NT2/D1 (cell line): ENCODE data around the gene CADPS2.

ENCODE experiments used
- DNase-seq: peaks from one replicate; pipeline ENCODE4 v3.0.0-alpha.2; 2011; ENCODE audit warnings: low read depth, low spot score
- H3K27me3 ChIP-seq: 2 replicates; pipeline ENCODE4 v1.6.0; 2011; ENCODE audit warnings: mild to moderate bottlenecking; ENCODE audit not compliant: insufficient read length, insufficient read depth
- H3K36me3 ChIP-seq: 2 replicates; pipeline ENCODE4 v1.6.1; 2011; ENCODE audit warnings: mild to moderate bottlenecking, low read length, mixed read lengths; ENCODE audit not compliant: insufficient read depth, insufficient read length
- H3K4me1 ChIP-seq: 2 replicates; pipeline ENCODE4 v1.5.1; 2011; ENCODE audit not compliant: insufficient read depth, insufficient read length
- H3K4me3 ChIP-seq: 2 replicates; pipeline ENCODE4 v1.5.1; 2011; ENCODE audit warnings: low read depth; ENCODE audit not compliant: insufficient read length
- H3K9ac ChIP-seq: 2 replicates; pipeline ENCODE4 v1.6.0; 2011; ENCODE audit warnings: low read depth; ENCODE audit not compliant: insufficient read length
- H3K9me3 ChIP-seq: 2 replicates; pipeline ENCODE4 v1.5.1; 2011; ENCODE audit warnings: mild to moderate bottlenecking, low read length; ENCODE audit not compliant: insufficient read depth
- SUZ12 ChIP-seq: IDR thresholded peaks from 2 replicates; pipeline ENCODE4 v1.6.1; 2011; ENCODE audit not compliant: insufficient read length, insufficient read depth; ENCODE audit errors: extremely low read depth
- YY1 ChIP-seq: IDR thresholded peaks from 2 replicates; pipeline ENCODE4 v1.6.1; 2011; ENCODE audit not compliant: insufficient read length, insufficient read depth
- ZNF274 ChIP-seq: IDR thresholded peaks from 2 replicates; pipeline ENCODE4 v1.6.1; 2011; ENCODE audit warnings: mild to moderate bottlenecking, low read depth, low read length

Gene CADPS2

GRCh38 chr7:122881324-122881723, 4.9 kb downstream of the CADPS2 start:
- no peak for DNase-seq
- TF ChIP-seq YY1 (no peak), SUZ12 (no peak), ZNF274 (no peak)
- Histone ChIP-seq H3K4me1 (no peaks in the 10 kb centered on the region), H3K27me3 (peaks cover 18% of the 10 kb centered on the region), H3K4me3 (no peak overlapping the region), H3K36me3 (no peaks in the 10 kb centered on the region), H3K9me3 (no peaks in the 10 kb centered on the region), H3K9ac (no peak overlapping the region)

GRCh38 chr7:122869260-122869659, 17.0 kb downstream of the CADPS2 start:
- TF ChIP-seq ZNF274 (no peak), YY1 (no peak), SUZ12 (no peak)
- Histone ChIP-seq H3K9me3 (peaks cover 20% of the 10 kb centered on the region; the same call in 1 of the 2 replicates), H3K27me3 (no peaks in the 10 kb centered on the region), H3K4me1 (no peaks in the 10 kb centered on the region), H3K9ac (no peak overlapping the region), H3K4me3 (no peak overlapping the region), H3K36me3 (no peaks in the 10 kb centered on the region)
- no peak for DNase-seq

- no peak for DNase-seq
- H3K36me3 ChIP-seq: no peaks in the 10 kb centered on the region
- H3K27me3 ChIP-seq: no peaks in the 10 kb centered on the region
- H3K9ac ChIP-seq: no peak overlapping the region
- H3K4me3 ChIP-seq: no peak overlapping the region
- peaks cover 20% of the 10 kb centered on the region; the same call in 1 of the 2 replicates for H3K9me3 ChIP-seq
- no peaks in the 10 kb centered on the region for H3K4me1 ChIP-seq
- TF ChIP-seq SUZ12: no peak
- TF ChIP-seq YY1: no peak
These were observed 18.7 kb downstream of the CADPS2 start for GRCh38 chr7:122867471-122867980.

GRCh38 chr7:122864838-122865237, 21.4 kb downstream of the CADPS2 start:
- Histone ChIP-seq H3K36me3 (no peaks in the 10 kb centered on the region), H3K9me3 (peaks cover 17% of the 10 kb centered on the region; the same call in 1 of the 2 replicates), H3K9ac (no peak overlapping the region), H3K4me3 (no peak overlapping the region), H3K4me1 (no peaks in the 10 kb centered on the region), H3K27me3 (no peaks in the 10 kb centered on the region)
- DNase-seq: no peak
- TF ChIP-seq ZNF274 (no peak), YY1 (no peak), SUZ12 (no peak)

GRCh38 chr7:122864016-122864415, 22.2 kb downstream of the CADPS2 start:
- Histone ChIP-seq H3K9ac (no peak overlapping the region), H3K27me3 (no peaks in the 10 kb centered on the region), H3K36me3 (no peaks in the 10 kb centered on the region), H3K4me3 (no peak overlapping the region), H3K4me1 (no peaks in the 10 kb centered on the region), H3K9me3 (peaks cover 9% of the 10 kb centered on the region; the same call in 1 of the 2 replicates)
- DNase-seq: no peak
- TF ChIP-seq SUZ12 (no peak), YY1 (no peak), ZNF274 (no peak)

GRCh38 chr7:122858320-122858719, 27.9 kb downstream of the CADPS2 start:
- no peak for DNase-seq
- TF ChIP-seq SUZ12 (no peak), ZNF274 (no peak), YY1 (no peak)
- Histone ChIP-seq H3K4me1 (no peaks in the 10 kb centered on the region), H3K36me3 (no peaks in the 10 kb centered on the region), H3K9ac (no peak overlapping the region), H3K9me3 (no peaks in the 10 kb centered on the region), H3K27me3 (no peaks in the 10 kb centered on the region), H3K4me3 (no peak overlapping the region)

GRCh38 chr7:122850528-122850927, 35.7 kb downstream of the CADPS2 start:
- Histone ChIP-seq H3K9me3 (peaks cover 5% of the 10 kb centered on the region; the same call in 1 of the 2 replicates), H3K4me1 (no peaks in the 10 kb centered on the region), H3K4me3 (no peak overlapping the region), H3K36me3 (no peaks in the 10 kb centered on the region), H3K9ac (no peak overlapping the region), H3K27me3 (no peaks in the 10 kb centered on the region)
- no peak for DNase-seq
- no peak for TF ChIP-seq ZNF274
- TF ChIP-seq YY1: no peak
- TF ChIP-seq SUZ12: no peak
